GM13976 (cell line): ENCODE measurements around the gene E2F4.

Experiments
- DNase-seq: peaks from one replicate; pipeline ENCODE4 v3.0.0; 2012; ENCODE audit warnings: low spot score
- CTCF ChIP-seq: IDR thresholded peaks from 2 replicates; pipeline ENCODE4 v1.5.1; 2012; ENCODE audit warnings: borderline replicate concordance, mild to moderate bottlenecking; ENCODE audit not compliant: insufficient read depth; ENCODE audit errors: extremely low read depth, missing control alignments, control extremely low read depth
- in situ Hi-C: fragments of 300-500 bp; cut with MboI; formaldehyde crosslinking; loops from one replicate; pipeline ENCODE4 v1.12.0; 2022; ENCODE audit warnings: low sequenced_read_pairs, mixed read lengths, inconsistent platforms; ENCODE audit not compliant: unreplicated experiment

E2F4 gene

GRCh38 chr16:67190448-67191399 lies 1.2 kb upstream of the E2F4 start:
- in situ Hi-C loops: no loop called here
- no peak for DNase-seq
- TF ChIP-seq CTCF: no peak

GRCh38 chr16:67191411-67191994 lies 452 bp upstream of the E2F4 start:
- in situ Hi-C loops: no loop called here
- TF ChIP-seq CTCF: no peak
- no peak for DNase-seq

- TF ChIP-seq CTCF: no peak
- in situ Hi-C loops: no loop called here
- no peak for DNase-seq
Observed at GRCh38 chr16:67192781-67193361, 916 bp downstream of the E2F4 start.

GRCh38 chr16:67193536-67193935 lies 1.6 kb downstream of the E2F4 start:
- in situ Hi-C loops: no loop called here
- no peak for DNase-seq
- no peak for TF ChIP-seq CTCF

GRCh38 chr16:67194260-67194659 lies 2.3 kb downstream of the E2F4 start:
- DNase-seq: no peak
- TF ChIP-seq CTCF: no peak
- in situ Hi-C loops: no loop called here

GRCh38 chr16:67195676-67196075 lies 3.7 kb downstream of the E2F4 start:
- in situ Hi-C loops: no loop called here
- no peak for DNase-seq
- TF ChIP-seq CTCF: no peak
